Measurements from ENCODE around the gene PARD3. TPM values are rescaled to one million over a fixed set of nuclear protein-coding genes. Genes with fewer than 3 reads are reported as not detected.

PARD3 gene
- total RNA-seq, 1 donor from 2014 or later = 1.7 TPM

GRCh38 chr10:34658934-34659333 is 156.2 kb downstream of the PARD3 start:
- Mint-ChIP-seq H3K4me3 (no peak overlapping the region), H3K9me3 (no peaks in the 10 kb centered on the region), H3K27me3 (ENCODE audit: insufficient read depth) (peaks cover 11% of the 10 kb centered on the region), H3K36me3 (ENCODE audit: low read depth) (no peaks in the 10 kb centered on the region), H3K27ac (no peak overlapping the region), H3K4me1 (ENCODE audit: low read depth) (no peaks in the 10 kb centered on the region)
- DNase-seq (ENCODE audit: low spot score) = no peak
- intact Hi-C loops (cut with micrococcal nuclease) = no loop called here

GRCh38 chr10:34656661-34657060 is 158.4 kb downstream of the PARD3 start:
- Mint-ChIP-seq H3K27ac (no peak overlapping the region), H3K36me3 (ENCODE audit: low read depth) (no peaks in the 10 kb centered on the region), H3K4me1 (ENCODE audit: low read depth) (no peaks in the 10 kb centered on the region), H3K4me3 (no peak overlapping the region), H3K27me3 (ENCODE audit: insufficient read depth) (peaks cover 8% of the 10 kb centered on the region), H3K9me3 (no peaks in the 10 kb centered on the region)
- intact Hi-C loops (cut with micrococcal nuclease) = no loop called here
- no peak for DNase-seq (ENCODE audit: low spot score)

- DNase-seq (ENCODE audit: low spot score) = peak; percentile 9
- Mint-ChIP-seq H3K36me3 (ENCODE audit: low read depth) (no peaks in the 10 kb centered on the region), H3K27me3 (ENCODE audit: insufficient read depth) (peaks cover 8% of the 10 kb centered on the region), H3K27ac (no peak overlapping the region), H3K4me1 (ENCODE audit: low read depth) (no peaks in the 10 kb centered on the region), H3K4me3 (no peak overlapping the region), H3K9me3 (no peaks in the 10 kb centered on the region)
- intact Hi-C loops (cut with micrococcal nuclease) = no loop called here
Observed at GRCh38 chr10:34655286-34656170, 159.6 kb downstream of the PARD3 start.

GRCh38 chr10:34654211-34654610 is 160.9 kb downstream of the PARD3 start:
- Mint-ChIP-seq H3K4me3 (no peak overlapping the region), H3K27me3 (ENCODE audit: insufficient read depth) (peaks cover 3% of the 10 kb centered on the region), H3K4me1 (ENCODE audit: low read depth) (no peaks in the 10 kb centered on the region), H3K36me3 (ENCODE audit: low read depth) (no peaks in the 10 kb centered on the region), H3K27ac (no peak overlapping the region), H3K9me3 (no peaks in the 10 kb centered on the region)
- intact Hi-C loops (cut with micrococcal nuclease) = no loop called here
- no peak for DNase-seq (ENCODE audit: low spot score)

DNA sequence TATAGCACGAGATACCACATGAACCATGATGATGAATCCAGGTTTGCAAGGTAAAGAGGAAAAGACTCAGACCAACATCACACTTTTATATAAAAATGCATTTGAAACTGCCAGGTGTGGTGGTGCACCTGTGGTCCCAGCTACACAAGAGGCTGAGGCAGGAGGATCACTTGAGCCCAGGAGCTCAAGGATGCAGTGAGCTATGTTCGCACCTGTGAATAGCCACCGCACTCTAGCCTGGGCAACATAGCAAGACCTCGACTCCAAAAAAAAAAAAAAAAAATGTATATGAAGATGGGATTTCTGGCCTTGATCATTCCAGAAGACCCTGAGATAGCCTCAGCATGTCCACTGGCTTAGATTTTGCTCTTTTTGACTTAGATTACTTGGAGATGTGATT is 161.6 kb downstream of the PARD3 start:
- H3K9me3 Mint-ChIP-seq = no peaks in the 10 kb centered on the region
- no peaks in the 10 kb centered on the region for H3K4me1 Mint-ChIP-seq (ENCODE audit: low read depth)

GRCh38 chr10:34651416-34652195 is 163.5 kb downstream of the PARD3 start:
- DNase-seq (ENCODE audit: low spot score) = no peak
- Mint-ChIP-seq H3K36me3 (ENCODE audit: low read depth) (no peaks in the 10 kb centered on the region), H3K4me1 (ENCODE audit: low read depth) (no peaks in the 10 kb centered on the region), H3K9me3 (no peaks in the 10 kb centered on the region), H3K27ac (no peak overlapping the region), H3K27me3 (ENCODE audit: insufficient read depth) (peaks cover 3% of the 10 kb centered on the region), H3K4me3 (no peak overlapping the region)
- intact Hi-C loops (cut with micrococcal nuclease) = no loop called here

More for the DNA sequence above, 161.6 kb downstream of the PARD3 start:
- Mint-ChIP-seq H3K27ac (no peak overlapping the region), H3K27me3 (ENCODE audit: insufficient read depth) (peaks cover 3% of the 10 kb centered on the region), H3K36me3 (ENCODE audit: low read depth) (no peaks in the 10 kb centered on the region), H3K4me3 (no peak overlapping the region)
- intact Hi-C loops (cut with micrococcal nuclease) = no loop called here
- no peak for DNase-seq (ENCODE audit: low spot score)

DNA sequence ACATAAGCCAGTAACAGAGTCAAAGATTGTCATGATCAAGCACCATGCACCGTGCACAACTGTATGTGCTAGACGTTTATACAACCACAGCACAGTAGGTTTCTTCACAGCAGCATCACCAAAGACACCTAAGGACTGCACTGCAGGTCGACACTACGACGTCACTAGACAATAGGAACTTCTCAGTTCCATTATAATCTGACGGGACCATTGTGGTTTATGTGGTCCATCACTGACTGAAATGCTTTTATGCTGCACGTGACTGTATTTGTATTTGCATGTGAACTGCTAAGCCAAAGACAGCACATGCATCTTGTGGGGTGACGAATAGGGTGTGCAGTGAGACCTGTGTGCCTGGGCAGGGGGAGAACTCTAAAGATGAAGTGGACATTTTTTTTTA is 164.9 kb downstream of the PARD3 start:
- intact Hi-C loops (cut with micrococcal nuclease) = no loop called here
- Mint-ChIP-seq H3K4me1 (ENCODE audit: low read depth) (no peaks in the 10 kb centered on the region), H3K27ac (no peak overlapping the region), H3K4me3 (no peak overlapping the region), H3K9me3 (no peaks in the 10 kb centered on the region), H3K36me3 (ENCODE audit: low read depth) (no peaks in the 10 kb centered on the region), H3K27me3 (ENCODE audit: insufficient read depth) (peaks cover 3% of the 10 kb centered on the region)
- DNase-seq (ENCODE audit: low spot score) = no peak

- Mint-ChIP-seq H3K27me3 (ENCODE audit: insufficient read depth) (peaks cover 3% of the 10 kb centered on the region), H3K9me3 (no peaks in the 10 kb centered on the region), H3K4me1 (ENCODE audit: low read depth) (no peaks in the 10 kb centered on the region), H3K27ac (no peak overlapping the region), H3K4me3 (no peak overlapping the region), H3K36me3 (ENCODE audit: low read depth) (no peaks in the 10 kb centered on the region)
- no peak for DNase-seq (ENCODE audit: low spot score)
- intact Hi-C loops (cut with micrococcal nuclease) = no loop called here
Observed at GRCh38 chr10:34649385-34649784, 165.7 kb downstream of the PARD3 start.

DNA sequence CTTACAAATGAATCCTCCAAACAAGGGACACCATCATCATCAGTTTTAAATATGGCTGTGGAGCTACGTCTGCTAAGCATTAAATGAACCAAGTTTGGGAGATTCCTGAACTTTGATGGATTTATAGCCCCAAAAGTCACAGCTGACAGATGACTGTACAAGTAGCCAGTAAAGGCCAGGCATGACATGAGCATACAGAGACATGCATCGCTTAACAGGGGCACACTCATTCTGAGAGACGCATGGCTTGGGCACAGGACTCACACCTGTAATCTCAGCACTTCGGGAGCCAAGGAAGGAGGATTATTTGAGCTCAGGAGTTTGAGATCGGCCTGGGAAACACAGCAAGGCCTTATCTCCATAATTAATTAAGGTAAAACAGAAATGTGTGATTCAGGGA is 166.2 kb downstream of the PARD3 start:
- intact Hi-C loops (cut with micrococcal nuclease) = no loop called here
- no peaks in the 10 kb centered on the region for H3K4me1 Mint-ChIP-seq (ENCODE audit: low read depth)
- H3K27ac Mint-ChIP-seq = no peak overlapping the region
- DNase-seq (ENCODE audit: low spot score) = no peak
- no peaks in the 10 kb centered on the region for H3K9me3 Mint-ChIP-seq
- peaks cover 3% of the 10 kb centered on the region for H3K27me3 Mint-ChIP-seq (ENCODE audit: insufficient read depth)
- H3K36me3 Mint-ChIP-seq (ENCODE audit: low read depth) = no peaks in the 10 kb centered on the region
- H3K4me3 Mint-ChIP-seq = no peak overlapping the region

- no peak for DNase-seq (ENCODE audit: low spot score)
- intact Hi-C loops (cut with micrococcal nuclease) = no loop called here
- H3K27me3 Mint-ChIP-seq (ENCODE audit: insufficient read depth) = peaks cover 3% of the 10 kb centered on the region
- H3K9me3 Mint-ChIP-seq = no peaks in the 10 kb centered on the region
- no peaks in the 10 kb centered on the region for H3K36me3 Mint-ChIP-seq (ENCODE audit: low read depth)
- no peak overlapping the region for H3K4me3 Mint-ChIP-seq
- no peaks in the 10 kb centered on the region for H3K4me1 Mint-ChIP-seq (ENCODE audit: low read depth)
- H3K27ac Mint-ChIP-seq = no peak overlapping the region
Observed at GRCh38 chr10:34647875-34648865, 166.9 kb downstream of the PARD3 start.

- no peak overlapping the region for H3K27ac Mint-ChIP-seq
- H3K4me1 Mint-ChIP-seq (ENCODE audit: low read depth) = no peaks in the 10 kb centered on the region
- H3K9me3 Mint-ChIP-seq = no peaks in the 10 kb centered on the region
- H3K4me3 Mint-ChIP-seq = no peak overlapping the region
- H3K27me3 Mint-ChIP-seq (ENCODE audit: insufficient read depth) = no peaks in the 10 kb centered on the region
- H3K36me3 Mint-ChIP-seq (ENCODE audit: low read depth) = no peaks in the 10 kb centered on the region
- intact Hi-C loops (cut with micrococcal nuclease) = no loop called here
- no peak for DNase-seq (ENCODE audit: low spot score)
Observed at GRCh38 chr10:34647160-34647559, 167.9 kb downstream of the PARD3 start.

DNA sequence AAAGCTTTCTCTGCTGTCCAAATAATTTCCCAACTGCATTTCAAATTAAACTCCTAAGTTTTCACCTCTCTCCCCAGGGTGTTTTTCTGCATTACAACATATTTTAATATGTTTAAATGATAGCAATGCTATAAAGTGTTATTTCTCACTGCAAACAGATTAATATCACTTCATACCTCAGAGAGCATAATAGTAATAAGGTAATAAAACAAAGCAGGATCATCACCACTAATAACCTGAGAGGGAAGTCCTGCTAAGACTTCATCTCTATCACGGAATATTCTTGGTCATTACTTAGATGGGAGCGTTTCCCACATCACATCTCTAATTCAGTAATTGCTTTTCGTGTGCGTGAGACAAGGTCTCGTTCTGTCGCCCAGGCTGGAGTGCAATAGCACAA is 168.8 kb downstream of the PARD3 start:
- Mint-ChIP-seq H3K27ac (no peak overlapping the region), H3K9me3 (no peaks in the 10 kb centered on the region), H3K36me3 (ENCODE audit: low read depth) (no peaks in the 10 kb centered on the region), H3K27me3 (ENCODE audit: insufficient read depth) (no peaks in the 10 kb centered on the region), H3K4me1 (ENCODE audit: low read depth) (no peaks in the 10 kb centered on the region), H3K4me3 (no peak overlapping the region)
- intact Hi-C loops (cut with micrococcal nuclease) = no loop called here
- DNase-seq (ENCODE audit: low spot score) = no peak

Data from activated T-helper 1 cell treated with anti-CD3 and anti-CD28 coated beads, Interleukin-12 subunit alpha, Interleukin-12 subunit beta, Interleukin-2, Interleukin-4 antibody, amounts not matched to agents 30 ng/mL and 10 ng/mL and 1 ng/mL, durations not matched to agents 14 hours and 24 hours and 36 hours (primary cell).